ENCODE data around the gene SDK1. TPM values are rescaled to one million over a fixed set of nuclear protein-coding genes. Genes with fewer than 3 reads are reported as not detected.
"Not testable (repeated sequence)": the region's sequence is repeated elsewhere in the genome, so short reads cannot be mapped to it uniquely, and the experiment has no call there.

Gene SDK1
- total RNA-seq, 2 donors from 2014 or later = 1.3 to 2.6 TPM

DNA sequence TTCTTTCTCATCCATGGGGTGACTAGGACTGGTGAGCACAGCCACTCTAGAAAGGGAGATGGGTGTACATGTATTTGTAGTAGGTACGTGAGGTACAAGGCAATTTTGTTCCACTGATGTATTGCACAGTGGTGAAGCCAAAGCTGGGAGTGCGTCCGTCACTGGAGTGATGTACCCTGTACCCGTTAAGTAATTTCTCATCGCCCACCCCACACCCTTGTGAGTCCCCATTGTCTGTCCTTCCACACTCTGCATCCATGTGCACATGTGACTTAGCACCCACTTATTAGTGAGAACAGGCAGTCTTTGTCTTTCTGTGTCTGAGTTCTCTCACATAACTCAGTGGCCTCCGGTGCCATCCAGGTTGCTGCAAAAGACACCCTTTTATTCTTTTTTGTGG, 658.3 kb downstream of the SDK1 start:
- no peak overlapping the region for H3K9ac ChIP-seq (ENCODE audit: low read depth in 2 of 2, low read length in 2 of 2)
- H3K36me3 ChIP-seq = no peaks in the 10 kb centered on the region
- TF ChIP-seq, protein P1, sequence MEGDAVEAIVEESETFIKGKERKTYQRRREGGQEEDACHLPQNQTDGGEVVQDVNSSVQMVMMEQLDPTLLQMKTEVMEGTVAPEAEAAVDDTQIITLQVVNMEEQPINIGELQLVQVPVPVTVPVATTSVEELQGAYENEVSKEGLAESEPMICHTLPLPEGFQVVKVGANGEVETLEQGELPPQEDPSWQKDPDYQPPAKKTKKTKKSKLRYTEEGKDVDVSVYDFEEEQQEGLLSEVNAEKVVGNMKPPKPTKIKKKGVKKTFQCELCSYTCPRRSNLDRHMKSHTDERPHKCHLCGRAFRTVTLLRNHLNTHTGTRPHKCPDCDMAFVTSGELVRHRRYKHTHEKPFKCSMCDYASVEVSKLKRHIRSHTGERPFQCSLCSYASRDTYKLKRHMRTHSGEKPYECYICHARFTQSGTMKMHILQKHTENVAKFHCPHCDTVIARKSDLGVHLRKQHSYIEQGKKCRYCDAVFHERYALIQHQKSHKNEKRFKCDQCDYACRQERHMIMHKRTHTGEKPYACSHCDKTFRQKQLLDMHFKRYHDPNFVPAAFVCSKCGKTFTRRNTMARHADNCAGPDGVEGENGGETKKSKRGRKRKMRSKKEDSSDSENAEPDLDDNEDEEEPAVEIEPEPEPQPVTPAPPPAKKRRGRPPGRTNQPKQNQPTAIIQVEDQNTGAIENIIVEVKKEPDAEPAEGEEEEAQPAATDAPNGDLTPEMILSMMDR (IDR thresholded peaks at IDR 0.05) = no peak
- no peak for DNase-seq
- H3K27ac ChIP-seq = no peak overlapping the region
- no peaks in the 10 kb centered on the region for H3K4me1 ChIP-seq
- intact Hi-C loops (cut with DNase I) = no loop called here
- H3K4me3 ChIP-seq = no peak overlapping the region
- H3K27me3 ChIP-seq = no peaks in the 10 kb centered on the region
- no peaks in the 10 kb centered on the region for H3K9me3 ChIP-seq

DNA sequence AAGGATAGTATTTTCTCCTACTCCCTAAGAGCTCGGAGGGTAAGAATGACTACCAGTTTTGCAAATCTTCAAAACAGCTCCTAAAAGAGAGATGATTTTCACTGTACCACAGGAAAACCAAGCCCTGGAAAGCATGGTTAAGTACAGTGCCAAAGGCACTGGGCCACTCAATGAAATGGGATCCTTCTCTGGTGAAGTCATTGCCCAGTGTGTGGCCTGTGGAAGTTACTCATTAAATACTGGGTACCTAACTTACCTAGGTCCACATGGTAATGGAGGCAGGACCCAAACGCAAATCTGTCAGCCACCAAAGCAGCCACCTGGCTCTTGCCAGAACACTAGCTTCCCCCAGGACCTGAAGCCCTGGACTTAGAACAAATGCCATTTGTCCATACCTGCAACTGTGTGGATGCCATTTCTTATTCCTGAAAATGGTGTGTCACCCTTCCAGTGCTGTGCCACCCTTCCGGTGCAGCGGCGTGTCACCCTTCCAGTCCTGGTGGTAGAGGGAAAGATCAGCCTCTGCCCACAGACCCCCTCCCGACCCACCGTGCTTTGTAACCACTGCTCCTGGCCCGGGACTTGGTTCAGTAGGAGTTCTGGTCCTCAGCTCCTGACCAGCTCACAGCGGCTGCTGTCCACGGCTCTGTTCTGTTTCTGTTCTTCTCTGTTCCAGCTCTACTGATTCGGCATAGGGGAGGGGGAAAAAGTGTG, 659.2 kb downstream of the SDK1 start:
- Histone ChIP-seq H3K4me1 (no peaks in the 10 kb centered on the region), H3K27me3 (no peaks in the 10 kb centered on the region), H3K9me3 (no peaks in the 10 kb centered on the region), H3K27ac (no peak overlapping the region), H3K36me3 (no peaks in the 10 kb centered on the region), H3K4me3 (no peak overlapping the region), H3K9ac (ENCODE audit: low read depth in 2 of 2, low read length in 2 of 2) (no peak overlapping the region)
- TF ChIP-seq, protein P1 (IDR thresholded peaks at IDR 0.05) = no peak
- DNase-seq = no peak
- intact Hi-C loops (cut with DNase I) = no loop called here

DNA sequence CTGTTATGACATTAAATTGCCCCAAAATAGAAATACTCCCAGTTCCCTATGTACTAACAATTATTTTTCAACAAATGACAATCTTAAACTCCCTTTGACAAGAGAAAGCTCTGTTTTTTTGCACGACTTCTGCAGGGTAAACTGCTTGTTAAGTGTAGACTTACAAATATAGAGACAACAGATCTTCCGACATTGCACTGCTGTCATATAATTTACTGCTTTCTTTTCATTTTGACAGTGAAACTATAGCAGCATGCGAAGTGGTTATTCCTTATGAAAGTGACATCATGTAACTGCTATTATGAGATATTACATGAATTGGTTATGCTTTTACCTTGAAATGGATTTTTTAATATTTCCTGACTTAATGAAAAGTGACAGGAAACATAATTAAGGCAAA, 659.9 kb downstream of the SDK1 start:
- Histone ChIP-seq H3K9ac (ENCODE audit: low read depth in 2 of 2, low read length in 2 of 2) (no peak overlapping the region), H3K27ac (no peak overlapping the region), H3K9me3 (no peaks in the 10 kb centered on the region), H3K4me1 (no peaks in the 10 kb centered on the region), H3K27me3 (no peaks in the 10 kb centered on the region), H3K36me3 (no peaks in the 10 kb centered on the region), H3K4me3 (no peak overlapping the region)
- TF ChIP-seq, protein P1 (IDR thresholded peaks at IDR 0.05) = no peak
- intact Hi-C loops (cut with DNase I) = no loop called here
- no peak for DNase-seq

DNA sequence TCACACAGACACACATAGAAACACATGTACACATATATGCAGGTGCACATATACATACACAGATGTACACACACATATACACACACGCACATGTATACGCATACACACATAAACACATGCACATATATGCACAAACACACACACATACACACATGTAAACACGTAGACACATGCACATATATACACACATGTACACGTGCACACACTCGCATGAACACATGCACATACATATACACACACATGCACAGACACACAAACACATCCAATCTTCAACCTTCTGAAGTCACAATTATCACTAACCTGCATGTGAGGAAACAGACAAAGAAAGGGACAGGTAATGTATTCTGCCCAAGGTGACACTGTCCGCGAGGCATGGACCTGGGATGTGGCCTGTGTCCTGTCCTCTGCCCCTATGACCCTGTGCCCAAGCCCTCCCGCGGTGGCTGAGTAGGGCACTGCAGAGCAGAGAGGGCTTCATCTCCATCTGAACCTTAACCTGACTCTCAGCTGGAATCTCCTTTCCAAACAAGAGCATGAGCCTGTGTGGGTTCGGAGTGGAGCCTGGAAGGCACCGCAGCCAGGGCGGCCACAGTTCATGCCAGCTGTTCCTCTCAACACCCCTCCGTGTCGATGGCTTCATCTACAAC, 660.9 kb downstream of the SDK1 start:
- Histone ChIP-seq H3K9ac (ENCODE audit: low read depth in 2 of 2, low read length in 2 of 2) (no peak overlapping the region), H3K9me3 (no peaks in the 10 kb centered on the region), H3K36me3 (no peaks in the 10 kb centered on the region), H3K27ac (no peak overlapping the region), H3K27me3 (no peaks in the 10 kb centered on the region), H3K4me3 (no peak overlapping the region), H3K4me1 (no peaks in the 10 kb centered on the region)
- no peak for DNase-seq
- TF ChIP-seq, protein P1 (IDR thresholded peaks at IDR 0.05) = no peak
- intact Hi-C loops (cut with DNase I) = no loop called here

DNA sequence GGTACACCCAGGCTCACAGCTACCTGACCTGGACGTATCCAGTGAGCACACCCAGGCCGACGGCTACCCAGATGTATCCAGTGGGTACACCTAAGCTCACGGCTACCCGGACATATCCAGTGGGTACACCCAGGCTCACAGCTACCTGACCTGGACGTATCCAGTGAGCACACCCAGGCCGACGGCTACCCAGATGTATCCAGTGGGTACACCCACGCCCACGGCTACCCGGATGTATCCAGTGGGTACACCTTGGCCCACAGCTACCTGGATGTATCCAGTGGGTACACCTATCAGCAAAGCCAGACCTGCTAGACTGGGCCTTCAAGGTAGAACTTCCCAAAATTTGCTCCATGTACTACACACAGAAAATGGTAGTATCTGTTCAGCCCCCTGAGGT, 662.7 kb downstream of the SDK1 start:
- H3K4me3 ChIP-seq; H3K9ac ChIP-seq (ENCODE audit: low read depth in 2 of 2, low read length in 2 of 2); H3K27me3 ChIP-seq; DNase-seq; H3K27ac ChIP-seq; H3K36me3 ChIP-seq; H3K9me3 ChIP-seq; intact Hi-C loops (cut with DNase I); H3K4me1 ChIP-seq: not testable (repeated sequence)

DNA sequence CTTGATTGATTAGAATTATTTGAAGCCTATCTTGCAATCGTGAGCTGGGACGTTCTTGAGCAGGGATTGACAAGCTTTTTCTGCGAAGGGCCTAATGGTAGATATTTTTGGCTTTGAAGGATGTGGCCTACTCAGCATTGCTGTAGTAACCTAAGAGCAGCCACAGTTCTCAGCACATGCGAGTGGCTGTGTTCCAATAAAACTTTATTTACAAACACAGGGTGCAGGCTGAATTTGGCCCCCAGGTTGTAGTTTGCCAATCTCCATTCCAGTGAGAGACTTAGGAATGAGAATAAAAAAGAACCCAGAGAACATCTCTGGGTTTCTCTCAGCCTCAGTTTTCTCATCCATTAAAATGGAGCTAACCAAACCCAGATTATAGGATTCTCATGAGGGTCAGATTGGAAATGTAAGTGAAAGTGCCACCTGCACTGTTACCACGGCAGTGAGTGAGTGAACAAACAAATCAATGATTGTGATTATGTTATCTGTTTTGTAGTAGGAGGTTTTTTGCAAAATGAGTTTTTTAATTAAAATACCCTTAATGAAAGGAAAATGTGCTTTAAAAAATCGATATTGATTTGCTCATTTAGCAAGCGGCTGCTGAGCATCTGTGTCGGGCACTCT, 664.0 kb downstream of the SDK1 start:
- no peaks in the 10 kb centered on the region for H3K4me1 ChIP-seq
- no peaks in the 10 kb centered on the region for H3K36me3 ChIP-seq
- H3K9ac ChIP-seq (ENCODE audit: low read depth in 2 of 2, low read length in 2 of 2) = no peak overlapping the region
- H3K27me3 ChIP-seq = no peaks in the 10 kb centered on the region
- DNase-seq = no peak
- no peak overlapping the region for H3K4me3 ChIP-seq
- H3K9me3 ChIP-seq = no peaks in the 10 kb centered on the region
- H3K27ac ChIP-seq = no peak overlapping the region
- intact Hi-C loops (cut with DNase I) = no loop called here
- TF ChIP-seq, protein P1 (IDR thresholded peaks at IDR 0.05) = no peak

Data from colonic mucosa (tissue), 4 donors.